Sciatic nerve (tissue), 2 donors: ENCODE measurements around the gene MYO1G. TPM values are rescaled to one million over a fixed set of nuclear protein-coding genes. Genes with fewer than 3 reads are reported as not detected.

ENCODE experiments used
- ATAC-seq: fragments of 200-7000 bp; cut with Tn5 transposase; one replicate; pipeline ENCODE4 v1.9.1; 2020; ENCODE audit warnings: mild to moderate bottlenecking, moderate library complexity
- DNase-seq: peaks from one replicate; pipeline ENCODE4 v3.0.0-alpha.2; 2020; ENCODE audit warnings: low spot score
- intact Hi-C: fragments of 100-400 bp; cut with DNase I; formaldehyde crosslinking; loops from one replicate; pipeline ENCODE4 v1.14.2; 2022
- total RNA-seq: library from RNA; stranded (reverse); fragmentation: NEBNext Ultra II Directional; extraction: Animal tissue kit (Norgen Biotek cat#: 25700); gene quantifications from one replicate; pipeline ENCODE4 v1.2.1, GENCODE V29; 2021
- donor health status: DM: no; HTN: no; CAD: no.
- donor health status: DM: no; HTN: no; CAD: no.

Gene MYO1G
- total RNA-seq, 1 donor from 2014 or later: 8.8 TPM

DNA sequence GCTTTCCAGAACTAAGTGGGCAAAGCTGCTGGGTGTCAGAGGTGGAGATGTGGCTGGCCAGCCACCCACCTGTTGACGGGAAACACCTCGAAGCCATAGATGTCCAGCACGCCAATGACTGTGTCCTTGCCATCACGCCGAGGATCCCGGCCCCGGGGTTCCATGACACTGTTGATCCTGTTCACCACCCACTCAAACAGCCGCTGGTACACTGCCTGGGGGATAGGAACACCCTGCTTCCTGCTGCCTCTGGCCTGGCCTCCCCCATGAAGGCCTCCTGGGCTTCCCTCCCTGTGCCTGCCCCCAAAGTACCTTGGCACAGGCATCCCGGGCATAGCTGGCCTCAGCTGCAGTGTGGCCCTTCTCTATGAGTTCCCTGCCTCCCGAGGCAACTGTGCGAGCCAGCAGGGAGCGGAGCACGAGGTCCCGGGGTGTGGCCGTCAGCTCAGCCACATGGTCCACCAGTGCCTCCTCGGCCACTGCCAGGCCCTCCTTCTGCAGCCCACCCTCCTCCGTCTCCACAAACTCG lies 8.2 kb downstream of the MYO1G start:
- intact Hi-C loops: no loop called here
- no peak for ATAC-seq
- DNase-seq: peak; percentile 49

DNA sequence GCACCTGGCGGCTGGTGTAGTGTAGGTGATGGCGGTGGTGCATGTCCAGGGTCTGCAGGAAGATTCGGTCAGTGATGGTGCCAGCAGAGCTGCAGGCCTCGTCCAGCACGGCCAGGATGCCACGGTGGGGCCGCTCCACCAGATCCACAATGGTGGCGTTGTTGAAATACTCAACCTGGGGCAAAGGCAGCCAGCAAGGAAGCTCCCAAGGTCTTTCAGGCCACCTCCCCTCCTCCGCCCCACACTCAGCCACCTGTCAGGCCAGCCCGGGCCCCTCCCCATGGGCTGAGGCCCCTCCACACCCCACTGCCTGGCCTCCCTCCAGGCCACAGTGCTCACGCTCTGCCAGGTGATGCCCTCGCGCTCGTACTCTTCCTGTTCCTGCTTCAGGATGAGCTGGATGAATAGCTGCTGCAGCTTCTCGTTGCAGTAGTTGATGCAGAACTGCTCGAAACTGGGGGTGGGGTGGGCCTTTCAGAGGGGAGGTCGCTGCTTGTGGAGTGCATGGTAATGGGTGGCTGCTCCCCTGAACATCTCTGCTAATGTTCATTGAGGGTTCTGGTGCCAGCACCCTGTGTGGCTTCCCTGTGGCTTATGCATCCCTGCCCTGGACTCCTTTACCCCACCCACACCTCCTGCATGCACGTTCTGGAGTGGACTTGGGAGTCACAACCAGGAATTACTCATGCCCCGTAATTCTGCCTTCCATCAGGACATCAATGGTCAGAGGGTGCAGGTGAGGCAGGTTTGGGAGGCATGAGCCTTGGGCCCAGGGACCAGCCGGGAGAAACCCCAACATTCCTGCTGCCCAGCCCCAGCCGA lies 8.9 kb downstream of the MYO1G start:
- no peak for ATAC-seq
- intact Hi-C loops: loop anchor here (10.0 kb wide), 1 partner anchor 165 kb away; no protein-coding TSS in a partner anchor
- peak; percentile 49 for DNase-seq

DNA sequence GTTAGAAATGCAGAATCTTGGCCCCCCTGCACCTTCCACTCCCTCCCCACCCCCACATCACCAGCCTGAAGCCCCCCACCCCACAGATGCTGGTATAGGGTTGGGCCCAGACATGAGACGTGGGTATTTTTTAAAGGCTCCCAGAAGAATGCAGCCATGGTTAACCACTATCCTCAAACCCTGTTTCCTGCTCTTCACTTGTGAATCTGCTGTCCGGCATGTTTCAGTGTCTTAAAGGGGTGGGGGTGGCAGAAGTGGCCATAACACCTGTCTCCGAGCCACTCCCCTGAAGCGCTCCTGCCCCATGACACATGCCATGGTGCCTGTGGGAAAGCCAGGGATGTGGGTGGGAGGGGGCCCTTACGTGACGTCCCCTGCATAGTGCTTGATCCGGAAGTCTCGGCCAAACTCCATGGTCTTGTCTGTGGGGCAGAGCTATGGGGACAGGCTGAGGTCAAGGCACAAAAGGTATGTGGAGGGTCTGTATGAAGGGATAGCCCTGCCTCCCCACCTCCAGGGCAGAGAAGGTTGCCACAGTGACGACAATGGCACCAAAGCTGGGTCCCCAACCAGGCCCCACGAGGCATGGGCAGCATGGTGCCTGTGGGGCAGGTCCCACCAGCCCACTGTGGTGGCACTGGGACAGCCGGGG lies 9.6 kb downstream of the MYO1G start:
- ATAC-seq (no peak), DNase-seq (no peak)
- intact Hi-C loops: loop anchor here (10.0 kb wide), 1 partner anchor 166 kb away; no protein-coding TSS in a partner anchor

DNA sequence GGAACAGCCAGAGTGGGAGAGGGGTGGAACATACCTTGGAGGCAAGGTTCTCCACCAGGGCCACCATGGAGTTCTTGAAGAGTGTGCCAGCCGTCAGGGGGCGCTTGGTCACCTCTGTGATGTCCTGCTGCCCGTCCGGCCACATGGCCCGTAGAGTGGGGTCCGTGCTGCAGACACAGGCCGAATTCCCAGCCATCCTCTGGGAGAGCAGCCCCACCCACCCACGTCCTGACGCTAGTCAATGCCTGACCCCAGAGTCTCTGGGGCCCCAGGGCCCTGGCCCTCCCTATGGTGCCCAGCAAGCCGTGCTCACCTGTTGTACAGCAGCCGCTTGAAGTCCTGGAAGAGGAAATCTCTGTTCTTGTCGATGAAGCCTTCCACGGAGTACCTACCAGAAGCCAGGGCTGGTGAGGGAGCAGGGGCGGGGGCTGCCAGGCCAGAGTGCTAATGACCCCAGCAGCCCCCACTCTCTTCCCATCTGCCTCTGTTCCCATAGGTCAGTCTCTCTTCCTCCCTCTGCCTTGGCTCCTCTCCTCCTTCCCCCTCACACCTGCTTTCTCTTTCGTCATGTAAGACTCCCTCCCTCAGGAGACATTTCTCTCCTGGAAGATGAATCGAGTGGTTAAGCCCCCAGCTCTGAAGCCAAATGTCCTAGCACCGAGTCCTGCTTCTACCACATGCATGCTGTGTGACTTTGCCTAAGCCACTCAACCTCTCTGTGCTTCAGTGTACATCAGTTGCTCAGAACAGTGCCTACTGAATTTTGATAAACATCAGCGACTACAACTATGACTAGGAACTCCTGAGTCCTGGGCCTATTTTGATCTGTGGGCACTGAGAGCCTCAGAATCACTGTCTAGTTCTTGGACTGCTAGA lies 11.0 kb downstream of the MYO1G start:
- intact Hi-C loops: loop anchor here (10.0 kb wide), 1 partner anchor 167 kb away; no protein-coding TSS in a partner anchor
- DNase-seq (peak; percentile 58), ATAC-seq (peak; percentile 11)

DNA sequence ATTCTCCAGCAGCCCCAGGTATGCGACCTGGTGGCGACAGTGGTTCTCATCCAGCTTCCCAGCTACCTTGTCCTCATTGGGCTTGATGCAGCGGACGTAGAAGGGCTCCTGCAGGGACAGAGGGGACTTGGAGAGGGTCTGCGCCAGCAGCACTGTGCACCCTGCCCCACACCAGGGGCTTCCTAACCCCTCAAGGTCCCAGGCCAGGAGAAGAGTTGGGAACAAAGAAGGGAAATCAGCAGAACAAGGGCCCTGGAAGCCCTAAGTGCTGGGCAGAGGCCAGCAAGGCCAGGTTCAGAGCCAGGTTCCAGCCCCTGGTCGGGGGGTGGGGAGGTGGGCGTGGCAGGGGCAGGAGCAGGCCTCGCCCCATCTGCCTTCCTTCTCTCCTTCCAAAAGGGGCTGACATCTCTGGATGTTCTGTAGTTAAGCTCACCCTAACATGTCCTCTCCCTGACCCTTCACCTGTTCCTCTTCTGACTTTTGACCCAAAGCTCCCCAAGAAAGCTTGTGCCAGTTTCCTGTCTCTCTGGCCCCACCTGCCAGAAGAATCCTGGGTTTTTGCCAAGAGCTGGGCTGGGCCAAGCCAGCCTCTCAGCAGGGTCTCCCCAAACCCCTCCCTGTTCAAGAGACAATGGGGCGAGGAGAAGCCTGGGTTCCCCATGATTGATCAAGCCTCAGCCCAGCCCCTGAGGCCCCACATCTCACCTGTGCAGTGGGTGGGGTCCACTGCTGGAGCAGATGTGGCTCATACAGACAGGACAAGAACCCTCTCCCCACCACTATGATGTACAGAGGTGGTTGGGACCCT lies 11.9 kb downstream of the MYO1G start:
- DNase-seq: peak; percentile 48
- no peak for ATAC-seq
- intact Hi-C loops: loop anchor here (10.0 kb wide), 1 partner anchor 168 kb away; no protein-coding TSS in a partner anchor

DNA sequence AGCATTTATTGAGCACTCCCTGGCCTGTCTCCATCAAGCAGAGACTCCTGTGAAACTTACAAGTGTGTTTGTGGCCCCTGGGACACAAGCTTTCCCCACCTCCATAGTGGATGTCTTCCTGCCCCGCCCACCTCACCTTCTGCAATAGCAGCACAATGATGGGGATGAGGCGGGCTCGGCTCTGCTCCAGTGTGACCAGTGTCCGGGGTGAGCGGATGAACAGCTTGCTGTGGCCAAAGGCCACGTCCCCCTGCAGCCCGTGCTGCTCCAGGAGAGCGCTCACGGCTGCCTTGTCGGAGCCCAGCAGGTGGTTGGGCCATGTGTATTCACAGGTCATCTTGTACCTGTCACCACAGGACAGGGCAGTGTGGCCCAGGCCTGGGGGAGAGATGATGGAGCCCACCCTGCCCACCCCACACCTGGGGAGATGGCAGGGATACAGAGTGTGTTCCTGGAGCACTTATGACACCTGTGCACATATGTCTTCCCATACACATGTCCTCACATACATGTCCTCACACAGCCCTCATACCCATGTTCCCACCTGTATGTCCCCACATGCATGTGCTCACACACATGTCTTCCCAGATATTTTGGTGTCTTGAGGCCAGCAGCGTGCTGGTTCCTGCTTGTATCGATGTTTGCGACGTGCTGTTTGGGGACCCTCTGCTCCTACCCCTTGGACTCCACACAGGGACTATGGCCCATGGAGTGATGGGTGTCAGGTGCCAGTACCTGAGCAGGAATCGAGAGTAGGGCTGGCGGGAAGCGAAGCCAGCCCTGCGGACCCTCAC lies 12.7 kb downstream of the MYO1G start:
- DNase-seq (peak; percentile 49), ATAC-seq (no peak)
- intact Hi-C loops: loop anchor here (10.0 kb wide), 1 partner anchor 169 kb away; no protein-coding TSS in a partner anchor

DNA sequence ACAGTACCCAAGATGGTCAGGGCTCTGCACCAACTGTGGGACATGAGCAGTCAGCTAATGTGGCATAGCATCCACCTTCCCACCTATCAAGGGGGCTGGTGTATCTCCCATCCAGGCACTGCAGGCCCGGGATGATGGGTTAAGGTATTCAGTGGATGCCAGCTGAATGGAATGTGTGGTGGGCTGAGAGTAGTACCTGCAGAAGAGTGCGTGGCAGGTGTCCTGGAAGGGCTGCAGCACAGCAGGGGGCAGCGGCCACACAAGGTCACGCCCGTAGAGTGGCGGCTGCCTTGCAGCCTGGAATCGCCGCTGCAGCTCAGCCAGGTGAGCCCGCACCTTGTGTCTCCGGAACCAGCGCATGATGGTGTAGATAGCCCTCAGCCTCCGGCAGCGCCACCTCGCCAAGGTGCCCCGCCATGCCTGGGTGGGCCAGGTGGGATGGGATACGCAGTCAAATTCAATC lies 13.3 kb downstream of the MYO1G start:
- ATAC-seq (no peak), DNase-seq (peak; percentile 45)
- intact Hi-C loops: loop anchor here (10.0 kb wide), 1 partner anchor 169 kb away; no protein-coding TSS in a partner anchor

DNA sequence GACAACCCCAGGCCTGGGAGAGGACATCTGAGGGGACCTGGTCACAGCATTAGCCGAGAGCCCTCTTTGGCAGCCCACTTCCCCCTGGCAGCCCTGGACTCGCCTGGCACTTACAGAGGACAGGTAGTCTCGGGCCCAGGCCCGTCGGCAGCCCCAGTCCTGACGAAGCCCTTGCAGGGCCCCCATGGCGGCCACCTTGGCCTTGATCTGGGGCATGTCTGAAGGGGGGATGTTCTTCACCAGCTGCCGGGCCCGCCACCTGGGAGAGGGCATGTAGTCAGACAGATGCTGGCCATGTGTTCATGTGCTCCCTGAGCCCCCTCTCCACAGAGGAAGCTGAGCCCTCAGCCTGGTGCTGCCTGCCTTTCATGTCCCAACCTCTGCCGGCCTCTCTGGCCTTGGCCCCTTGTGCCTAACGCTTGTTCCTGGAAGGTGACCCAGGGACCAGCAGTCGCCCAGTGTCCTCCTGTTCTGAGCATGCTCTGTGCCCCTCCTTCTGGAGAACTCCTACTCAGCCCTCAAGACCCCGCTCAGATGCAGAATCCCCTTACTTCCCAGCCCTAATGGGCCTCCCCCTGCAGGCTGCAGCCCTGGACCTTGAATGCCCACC lies 13.9 kb downstream of the MYO1G start:
- ATAC-seq: no peak
- DNase-seq: peak; percentile 52
- intact Hi-C loops: loop anchor here (10.0 kb wide), 1 partner anchor 170 kb away; no protein-coding TSS in a partner anchor

DNA sequence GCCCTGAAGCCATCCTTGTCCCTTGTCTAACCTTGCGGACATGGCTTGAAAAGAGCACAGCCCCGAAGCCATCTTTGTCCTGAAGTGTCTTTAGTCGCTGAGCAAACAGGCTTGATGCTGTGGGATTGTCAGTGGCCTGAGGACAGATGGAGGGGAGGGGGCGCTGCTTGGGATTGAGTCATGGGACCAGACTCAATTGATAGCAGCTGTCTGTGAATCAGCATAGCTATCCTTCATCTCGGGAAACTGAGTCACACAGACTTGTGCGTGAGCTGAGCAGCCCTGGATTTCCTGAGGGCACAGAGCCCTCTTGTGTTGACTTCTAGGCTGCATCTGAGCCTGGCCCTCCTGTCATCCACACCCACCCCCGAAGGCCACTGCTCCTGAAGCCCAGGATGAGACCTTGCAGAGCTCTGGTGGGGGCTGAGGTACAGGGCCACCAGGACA lies 14.4 kb downstream of the MYO1G start:
- ATAC-seq (no peak), DNase-seq (peak; percentile 27)
- intact Hi-C loops: loop anchor here (10.0 kb wide), 1 partner anchor 170 kb away; no protein-coding TSS in a partner anchor

DNA sequence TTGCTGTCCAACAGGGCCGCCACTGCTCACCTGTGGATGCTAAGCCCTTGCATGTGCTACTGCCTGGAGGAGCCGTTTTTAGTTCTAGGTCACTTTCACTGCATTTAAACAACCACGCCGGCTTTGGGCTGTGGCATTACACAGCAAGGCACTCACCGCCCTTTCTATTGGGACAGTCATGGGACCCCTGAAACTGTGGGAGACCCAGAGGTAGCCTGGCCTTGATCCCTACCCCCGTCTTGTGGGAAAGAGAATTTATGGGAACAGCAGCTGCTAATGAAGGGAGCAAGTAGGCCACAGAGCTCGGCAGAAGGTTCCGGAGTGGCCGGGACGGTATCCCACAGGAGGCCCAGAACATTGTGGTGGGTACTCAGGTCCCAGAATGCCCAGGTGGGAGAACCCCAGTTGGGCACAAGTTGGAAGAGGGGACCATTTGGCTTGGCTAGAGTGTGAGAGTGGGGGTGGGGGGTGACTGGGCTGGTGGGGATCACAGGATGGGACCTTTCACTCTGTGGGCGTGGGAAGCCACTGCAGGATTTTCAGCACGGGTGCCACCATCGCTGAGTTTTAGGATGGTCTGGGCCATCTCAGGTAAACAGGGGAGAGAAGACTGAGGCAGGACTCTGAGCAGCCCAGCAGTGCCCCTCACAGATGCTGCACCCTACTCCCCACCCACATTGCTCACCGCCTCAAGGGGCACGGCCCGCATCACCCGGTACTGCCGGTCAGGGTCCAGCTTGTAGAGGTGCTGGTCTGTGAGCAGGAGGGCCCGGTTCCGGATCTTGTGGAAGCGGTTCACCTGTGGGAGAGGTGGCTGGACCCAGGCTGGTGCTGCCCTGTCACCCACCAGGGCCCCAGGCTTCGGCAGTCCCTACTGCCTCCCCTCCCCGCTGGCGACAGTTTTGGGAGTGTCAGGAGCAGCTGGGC lies 15.2 kb downstream of the MYO1G start:
- ATAC-seq (no peak), DNase-seq (peak; percentile 53)
- intact Hi-C loops: loop anchor here (10.0 kb wide), 1 partner anchor 171 kb away; no protein-coding TSS in a partner anchor

DNA sequence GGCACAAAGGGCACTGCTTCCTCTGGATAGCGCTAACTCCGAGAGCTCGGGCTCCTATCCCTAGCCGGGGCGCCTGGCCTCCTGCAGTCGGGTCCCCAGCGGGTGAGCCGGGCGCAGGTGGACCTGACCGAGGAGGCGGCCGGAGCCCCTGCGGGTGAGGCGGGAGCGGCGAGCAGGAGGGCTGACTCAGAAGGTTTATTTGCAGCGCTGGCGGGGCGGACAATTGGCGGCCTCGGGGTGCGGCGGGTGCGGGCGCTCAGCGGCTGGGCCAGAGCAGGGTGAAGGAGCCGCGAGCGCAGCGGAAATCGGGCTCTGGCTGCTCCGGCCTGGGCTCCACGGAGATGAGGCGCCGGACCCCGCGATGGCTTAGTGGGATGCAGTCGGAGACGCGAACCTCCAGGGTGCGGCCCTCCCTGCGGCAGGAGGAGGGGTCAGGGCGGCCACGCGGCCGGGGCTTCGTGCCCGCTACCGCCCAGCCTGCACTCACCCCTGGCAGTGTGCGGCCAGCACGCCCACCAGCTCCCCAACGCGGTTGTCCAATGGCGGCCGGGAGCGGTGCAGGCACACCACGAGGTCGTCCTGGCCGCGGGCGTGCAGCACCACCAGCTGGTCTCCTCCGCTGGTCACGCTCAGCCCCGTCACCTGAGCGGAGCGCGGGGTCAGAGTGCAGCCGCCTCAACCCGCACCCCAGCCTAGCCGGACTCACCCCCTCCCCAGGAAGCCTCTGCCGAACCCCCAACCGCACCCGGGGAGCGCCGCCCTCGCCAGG lies 16.1 kb downstream of the MYO1G start:
- DNase-seq (peak; percentile 66), ATAC-seq (peak; percentile 75)
- intact Hi-C loops: loop anchor here (10.0 kb wide), 1 partner anchor 172 kb away; no protein-coding TSS in a partner anchor

DNA sequence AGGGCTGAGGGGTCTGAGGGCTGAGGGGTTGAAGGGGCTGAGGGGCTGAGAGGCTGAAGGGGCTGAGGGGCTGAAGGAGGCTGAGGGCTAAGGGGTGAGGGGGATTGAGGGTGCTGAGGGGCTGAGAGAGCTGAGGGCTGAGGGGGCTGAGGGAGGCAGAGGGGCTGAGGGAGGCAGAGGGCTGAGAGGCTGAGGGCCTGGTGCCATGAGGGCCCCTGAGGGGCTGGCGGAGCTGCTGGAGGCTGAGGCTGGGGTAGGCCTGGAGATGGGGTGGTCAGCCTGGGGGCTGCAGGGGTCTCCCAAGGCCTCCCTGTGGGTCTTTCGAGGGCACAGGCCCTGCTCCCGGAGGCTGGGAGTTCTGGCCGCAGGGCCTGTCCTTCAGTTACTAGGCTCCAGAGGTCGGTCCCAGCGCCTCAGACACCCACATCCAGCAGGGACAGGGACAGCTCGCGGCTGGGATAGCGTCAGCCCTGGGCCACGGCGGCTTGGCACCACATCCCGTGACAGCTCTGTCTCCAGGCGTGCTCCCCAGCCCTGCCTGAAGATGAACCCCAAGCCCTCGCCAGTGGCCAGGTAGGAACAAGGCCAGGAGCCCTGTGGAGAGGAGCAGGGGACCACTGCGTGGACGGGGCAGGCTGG lies 16.9 kb downstream of the MYO1G start:
- DNase-seq: no peak

DNA sequence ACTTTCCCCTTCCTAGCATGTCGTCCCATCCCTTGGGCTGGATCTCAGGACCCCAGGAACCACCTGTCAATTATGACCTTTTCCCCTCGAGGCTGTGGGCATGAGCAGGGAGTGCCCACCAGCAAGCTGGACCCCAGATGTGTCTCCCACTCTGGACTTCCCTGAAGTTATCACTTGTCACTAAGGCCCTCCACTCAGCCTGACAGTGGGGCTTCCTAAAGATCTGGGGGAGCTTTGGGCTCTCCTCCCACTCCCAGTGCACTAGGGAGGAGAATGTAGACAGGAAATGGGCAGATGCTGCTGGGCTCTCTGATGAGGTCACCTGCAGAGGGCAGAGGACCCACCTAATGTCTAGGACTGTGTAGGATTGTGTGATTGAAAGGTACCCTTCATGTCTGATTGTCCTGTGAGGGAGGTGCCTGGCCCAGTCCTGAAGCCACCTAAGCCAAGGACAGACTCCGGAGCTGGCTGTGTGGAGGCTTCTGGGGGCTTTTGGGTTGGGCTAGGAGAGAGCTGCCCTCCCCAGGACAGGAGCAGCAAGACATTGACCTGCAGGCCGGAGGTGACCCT lies 18.7 kb downstream of the MYO1G start:
- intact Hi-C loops: loop anchor here (10.0 kb wide), 1 partner anchor 175 kb away; no protein-coding TSS in a partner anchor
- no peak for DNase-seq
- ATAC-seq: no peak

More for the DNA sequence above, 16.9 kb downstream of the MYO1G start:
- ATAC-seq: peak; percentile 36
- intact Hi-C loops: loop anchor here (10.0 kb wide), 1 partner anchor 173 kb away; no protein-coding TSS in a partner anchor
